ENCODE data around the gene C2CD3.
"Not testable (repeated sequence)": the region's sequence is repeated elsewhere in the genome, so short reads cannot be mapped to it uniquely, and the experiment has no call there.

The C2CD3 gene

DNA sequence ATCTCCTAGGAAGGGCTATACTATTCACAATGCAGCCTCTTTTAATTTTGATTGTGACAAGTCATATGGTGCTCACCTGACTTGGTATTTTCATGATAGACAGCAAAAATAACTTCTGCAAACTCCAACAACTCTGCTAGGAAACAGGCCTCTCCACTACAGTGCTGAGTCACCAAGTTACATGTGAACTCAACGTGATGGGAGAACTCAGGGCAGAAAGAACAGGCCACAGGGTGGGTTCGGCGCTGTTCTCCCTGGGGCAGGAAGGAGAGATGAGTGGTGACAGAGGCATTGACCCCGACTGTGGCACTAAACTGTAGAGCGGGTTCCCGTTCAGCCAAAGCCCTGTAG is 85.3 kb downstream of the C2CD3 start:
- DNase-seq (ENCODE audit: low read depth) = no peak
- TF ChIP-seq, protein P1, sequence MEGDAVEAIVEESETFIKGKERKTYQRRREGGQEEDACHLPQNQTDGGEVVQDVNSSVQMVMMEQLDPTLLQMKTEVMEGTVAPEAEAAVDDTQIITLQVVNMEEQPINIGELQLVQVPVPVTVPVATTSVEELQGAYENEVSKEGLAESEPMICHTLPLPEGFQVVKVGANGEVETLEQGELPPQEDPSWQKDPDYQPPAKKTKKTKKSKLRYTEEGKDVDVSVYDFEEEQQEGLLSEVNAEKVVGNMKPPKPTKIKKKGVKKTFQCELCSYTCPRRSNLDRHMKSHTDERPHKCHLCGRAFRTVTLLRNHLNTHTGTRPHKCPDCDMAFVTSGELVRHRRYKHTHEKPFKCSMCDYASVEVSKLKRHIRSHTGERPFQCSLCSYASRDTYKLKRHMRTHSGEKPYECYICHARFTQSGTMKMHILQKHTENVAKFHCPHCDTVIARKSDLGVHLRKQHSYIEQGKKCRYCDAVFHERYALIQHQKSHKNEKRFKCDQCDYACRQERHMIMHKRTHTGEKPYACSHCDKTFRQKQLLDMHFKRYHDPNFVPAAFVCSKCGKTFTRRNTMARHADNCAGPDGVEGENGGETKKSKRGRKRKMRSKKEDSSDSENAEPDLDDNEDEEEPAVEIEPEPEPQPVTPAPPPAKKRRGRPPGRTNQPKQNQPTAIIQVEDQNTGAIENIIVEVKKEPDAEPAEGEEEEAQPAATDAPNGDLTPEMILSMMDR (IDR thresholded peaks at IDR 0.05; ENCODE audit: low read length, missing control alignments) = no peak
- H3K4me3 ChIP-seq (replicated peaks; ENCODE audit: low read depth, low read length) = no peak overlapping the region

DNA sequence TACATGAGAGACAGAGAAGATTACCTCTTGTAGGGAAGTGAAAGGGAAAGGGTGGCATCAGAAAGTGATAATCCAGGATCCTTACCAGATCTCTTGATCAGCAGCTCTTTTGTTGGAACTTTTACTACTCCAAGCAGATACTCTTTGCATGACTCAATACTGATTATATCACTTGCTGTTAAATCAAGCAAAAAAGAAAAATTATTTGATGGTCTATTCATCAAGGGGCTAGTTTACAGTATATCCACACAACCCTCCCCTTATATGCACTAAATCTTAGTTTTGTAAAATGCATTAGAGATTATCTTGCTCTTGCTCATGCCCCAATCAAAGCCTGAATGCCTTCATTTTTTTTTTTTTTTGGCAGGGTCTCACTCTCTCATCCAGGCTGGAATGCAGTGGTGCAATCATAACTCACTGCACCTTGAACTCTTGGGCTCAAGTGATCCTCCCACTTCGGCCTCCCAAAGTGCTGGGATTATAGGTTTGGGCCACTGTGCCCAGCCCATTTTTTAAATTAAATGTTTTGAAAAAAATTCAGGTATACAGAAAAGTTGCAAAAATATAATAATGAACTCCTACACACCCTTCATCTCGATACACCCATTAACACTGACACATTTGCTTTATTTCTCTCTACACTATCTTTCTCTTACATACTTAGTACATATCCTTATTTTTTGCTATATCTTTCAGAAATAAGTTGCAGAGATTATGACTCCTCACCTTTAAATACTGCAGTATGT is 85.8 kb downstream of the C2CD3 start:
- TF ChIP-seq, protein P1 (IDR thresholded peaks at IDR 0.05; ENCODE audit: low read length, missing control alignments) = no peak
- no peak overlapping the region for H3K4me3 ChIP-seq (replicated peaks; ENCODE audit: low read depth, low read length)
- peak; percentile 48 for DNase-seq (ENCODE audit: low read depth)

DNA sequence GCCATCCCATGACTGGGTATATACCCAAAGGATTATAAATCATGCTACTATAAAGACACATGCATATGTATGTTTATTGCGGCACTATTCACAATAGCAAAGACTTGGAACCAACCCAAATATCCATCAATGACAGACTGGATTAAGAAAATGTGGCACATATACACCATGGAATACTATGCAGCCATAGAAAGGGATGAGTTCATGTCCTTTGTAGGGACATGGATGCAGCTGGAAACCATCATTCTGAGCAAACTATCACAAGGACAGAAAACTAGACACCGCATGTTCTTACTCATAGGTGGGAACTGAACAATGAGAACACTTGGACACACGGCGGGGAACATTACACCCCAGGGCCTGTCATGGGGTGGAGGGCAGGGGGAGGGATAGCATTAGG is 86.9 kb downstream of the C2CD3 start:
- not testable (repeated sequence) for H3K4me3 ChIP-seq (replicated peaks; ENCODE audit: low read depth, low read length); DNase-seq (ENCODE audit: low read depth)

DNA sequence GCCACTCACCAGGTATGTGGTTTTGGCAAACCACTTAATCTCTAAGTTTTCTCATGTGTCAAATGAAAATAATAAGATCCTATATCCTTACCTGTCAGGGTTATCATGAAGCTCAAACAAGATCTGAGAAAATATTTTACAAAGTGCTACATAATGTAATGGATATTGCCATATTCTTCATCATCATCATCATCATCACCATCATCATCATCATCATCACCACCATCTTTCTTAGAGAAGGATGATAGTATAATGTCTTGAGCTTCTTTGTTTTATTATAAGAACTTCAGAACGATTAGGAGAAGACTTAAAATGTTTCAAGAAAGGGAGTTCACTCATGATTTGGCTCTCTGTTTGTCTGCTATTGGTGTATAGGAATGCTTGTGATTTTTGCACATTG is 89.4 kb downstream of the C2CD3 start:
- DNase-seq (ENCODE audit: low read depth) = no peak
- H3K4me3 ChIP-seq (replicated peaks; ENCODE audit: low read depth, low read length) = no peak overlapping the region
- TF ChIP-seq, protein P1 (IDR thresholded peaks at IDR 0.05; ENCODE audit: low read length, missing control alignments) = no peak

DNA sequence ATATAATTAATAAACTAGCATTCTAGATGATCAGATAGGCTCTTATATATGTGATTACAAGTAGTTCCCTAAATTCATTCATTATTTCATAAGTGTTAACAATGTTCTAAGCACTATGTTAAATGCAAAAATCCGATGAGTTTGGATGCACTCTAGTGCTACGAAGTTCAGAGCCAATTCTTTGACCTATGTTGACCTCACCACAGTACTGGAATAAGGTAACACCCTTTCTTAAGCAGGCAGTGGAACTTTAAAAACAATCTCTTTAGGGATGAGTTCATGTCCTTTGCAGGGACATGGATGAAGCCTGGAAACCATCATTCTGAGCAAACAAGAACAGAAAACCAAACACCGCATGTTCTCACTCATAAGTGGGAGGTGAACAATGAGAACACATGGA is 93.6 kb downstream of the C2CD3 start:
- TF ChIP-seq, protein P1 (IDR thresholded peaks at IDR 0.05; ENCODE audit: low read length, missing control alignments) = no peak
- no peak overlapping the region for H3K4me3 ChIP-seq (replicated peaks; ENCODE audit: low read depth, low read length)
- DNase-seq (ENCODE audit: low read depth) = no peak

DNA sequence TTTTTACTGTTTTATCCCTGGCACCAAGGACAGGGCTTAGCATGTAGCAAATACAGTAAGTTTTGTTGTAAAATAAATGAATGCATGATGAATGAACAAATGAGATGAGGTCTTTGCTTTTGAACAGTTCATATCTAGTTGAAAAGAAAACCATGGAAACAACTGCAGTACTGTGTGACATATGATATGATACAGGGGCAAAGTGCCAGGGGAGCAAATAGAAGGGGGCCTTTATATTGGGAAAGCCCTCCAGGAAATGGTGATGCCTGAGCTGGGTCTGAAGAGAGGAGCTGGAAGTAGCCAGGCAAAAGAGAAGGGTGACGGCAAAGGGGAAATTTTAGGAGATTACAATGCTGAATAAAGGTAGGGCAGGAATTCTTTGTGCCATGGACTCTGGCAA is 98.1 kb downstream of the C2CD3 start:
- no peak for DNase-seq (ENCODE audit: low read depth)
- no peak overlapping the region for H3K4me3 ChIP-seq (replicated peaks; ENCODE audit: low read depth, low read length)
- TF ChIP-seq, protein P1 (IDR thresholded peaks at IDR 0.05; ENCODE audit: low read length, missing control alignments) = no peak

DNA sequence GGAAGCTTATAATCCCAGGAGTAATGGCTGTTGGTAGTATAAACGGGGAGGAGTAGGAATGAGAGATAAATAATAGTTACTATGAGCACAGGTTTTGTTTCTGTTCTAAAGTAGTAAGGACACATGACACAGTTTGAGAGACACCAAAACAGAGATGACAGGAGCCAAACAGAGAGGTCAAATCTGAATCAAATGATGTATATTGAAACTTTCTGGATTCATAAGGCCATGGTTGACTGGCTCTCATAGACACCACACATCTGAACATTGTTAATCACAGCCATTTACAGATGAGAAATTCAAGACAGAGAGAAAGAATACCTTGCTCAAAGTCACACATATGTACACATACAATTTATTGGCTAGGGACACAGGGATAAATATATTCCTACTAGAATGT is 98.5 kb downstream of the C2CD3 start:
- H3K4me3 ChIP-seq (replicated peaks; ENCODE audit: low read depth, low read length) = no peak overlapping the region
- no peak for DNase-seq (ENCODE audit: low read depth)
- TF ChIP-seq, protein P1 (IDR thresholded peaks at IDR 0.05; ENCODE audit: low read length, missing control alignments) = no peak
